Endothelial cell of umbilical vein (primary cell): Measurements from ENCODE around the gene LSM14A.
"Not testable (repeated sequence)": the region's sequence is repeated elsewhere in the genome, so short reads cannot be mapped to it uniquely, and the experiment has no call there.

Source experiments
- EZH2 ChIP-seq: IDR thresholded peaks from 2 replicates; pipeline ENCODE4 v1.6.1; 2012; ENCODE audit warnings: borderline replicate concordance, low read depth, mild to moderate bottlenecking, moderate library complexity, low read length, inconsistent platforms; ENCODE audit not compliant: severe bottlenecking
- GATA2 ChIP-seq: IDR thresholded peaks from 2 replicates; pipeline ENCODE4 v1.7.0; 2011; ENCODE audit warnings: low read depth, mild to moderate bottlenecking, moderate library complexity, mixed read lengths, low read length; ENCODE audit not compliant: insufficient read length, insufficient read depth
- MYC ChIP-seq: IDR thresholded peaks from one replicate; pipeline ENCODE4 v1.6.1; 2011; ENCODE audit warnings: mild to moderate bottlenecking, low read depth, low read length
- POLR2A ChIP-seq: IDR thresholded peaks from 2 replicates; pipeline ENCODE4 v1.6.1; 2012; ENCODE audit warnings: low read depth, mild to moderate bottlenecking, control low read depth, low read length
- POLR2AphosphoS5 ChIP-seq: IDR thresholded peaks from 2 replicates; pipeline ENCODE4 v1.6.1; 2012; ENCODE audit warnings: low read depth, mild to moderate bottlenecking, control low read depth, low read length, moderate library complexity; ENCODE audit not compliant: insufficient read depth
- TF ChIP-seq, protein P1 (sequence below), 2 donors: IDR thresholded peaks; 1 replicate in 1 of 2; 2 replicates in 1 of 2; pipeline ENCODE4 v1.5.1; 2011; ENCODE audit warnings: low read length in 2 of 2, mild to moderate bottlenecking in 2 of 2, moderate library complexity in 2 of 2, control low read depth in 1 of 2, inconsistent platforms in 1 of 2, low read depth in 1 of 2; ENCODE audit not compliant: insufficient read depth in 1 of 2; ENCODE audit errors: extremely low read depth in 1 of 2
- TF ChIP-seq, protein P2 (sequence below): IDR thresholded peaks from 2 replicates; pipeline ENCODE4 v1.6.1; 2011; ENCODE audit not compliant: insufficient read depth, insufficient read length

DNA sequence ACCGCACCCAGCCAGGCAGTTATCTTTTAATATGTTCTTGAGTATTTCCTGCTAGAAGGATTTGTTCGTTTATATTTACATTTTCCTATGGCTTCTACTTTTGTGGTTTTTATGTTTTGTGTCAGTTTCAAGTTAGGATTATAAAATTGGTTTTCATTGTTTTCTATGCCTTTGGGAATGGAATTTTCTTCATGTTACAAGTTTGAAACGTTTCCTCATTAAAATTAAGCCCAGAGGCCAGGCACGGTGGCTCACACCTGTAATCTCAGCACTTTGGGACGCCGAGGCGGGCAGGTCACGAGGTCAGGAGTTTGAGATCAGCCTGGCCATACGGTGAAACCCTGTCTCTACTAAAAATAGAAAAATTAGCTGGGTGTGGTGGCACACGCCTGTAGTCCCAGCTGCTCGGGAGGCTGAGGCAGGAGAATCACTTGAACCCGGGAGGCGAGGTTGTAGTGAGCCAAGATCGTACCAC is 44.5 kb downstream of the LSM14A start:
- TF ChIP-seq POLR2A, POLR2AphosphoS5, EZH2, GATA2, MYC: not testable (repeated sequence)
- TF ChIP-seq, protein P1, sequence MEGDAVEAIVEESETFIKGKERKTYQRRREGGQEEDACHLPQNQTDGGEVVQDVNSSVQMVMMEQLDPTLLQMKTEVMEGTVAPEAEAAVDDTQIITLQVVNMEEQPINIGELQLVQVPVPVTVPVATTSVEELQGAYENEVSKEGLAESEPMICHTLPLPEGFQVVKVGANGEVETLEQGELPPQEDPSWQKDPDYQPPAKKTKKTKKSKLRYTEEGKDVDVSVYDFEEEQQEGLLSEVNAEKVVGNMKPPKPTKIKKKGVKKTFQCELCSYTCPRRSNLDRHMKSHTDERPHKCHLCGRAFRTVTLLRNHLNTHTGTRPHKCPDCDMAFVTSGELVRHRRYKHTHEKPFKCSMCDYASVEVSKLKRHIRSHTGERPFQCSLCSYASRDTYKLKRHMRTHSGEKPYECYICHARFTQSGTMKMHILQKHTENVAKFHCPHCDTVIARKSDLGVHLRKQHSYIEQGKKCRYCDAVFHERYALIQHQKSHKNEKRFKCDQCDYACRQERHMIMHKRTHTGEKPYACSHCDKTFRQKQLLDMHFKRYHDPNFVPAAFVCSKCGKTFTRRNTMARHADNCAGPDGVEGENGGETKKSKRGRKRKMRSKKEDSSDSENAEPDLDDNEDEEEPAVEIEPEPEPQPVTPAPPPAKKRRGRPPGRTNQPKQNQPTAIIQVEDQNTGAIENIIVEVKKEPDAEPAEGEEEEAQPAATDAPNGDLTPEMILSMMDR (IDR thresholded peaks at IDR 0.05; ENCODE audit: extremely low read depth in 1 of 2, insufficient read depth in 1 of 2, low read depth in 1 of 2, low read length in 2 of 2) = not testable (repeated sequence)
- TF ChIP-seq, protein P2, sequence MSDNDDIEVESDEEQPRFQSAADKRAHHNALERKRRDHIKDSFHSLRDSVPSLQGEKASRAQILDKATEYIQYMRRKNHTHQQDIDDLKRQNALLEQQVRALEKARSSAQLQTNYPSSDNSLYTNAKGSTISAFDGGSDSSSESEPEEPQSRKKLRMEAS = not testable (repeated sequence)
